AG20443 (cell line): Measurements from ENCODE around the gene FGG.
"Not testable (repeated sequence)": the region's sequence is repeated elsewhere in the genome, so short reads cannot be mapped to it uniquely, and the experiment has no call there.

ENCODE experiments used
- DNase-seq: peaks from one replicate; pipeline ENCODE4 v3.0.0; 2012; ENCODE audit warnings: low spot score, mixed read lengths

The FGG gene

DNA sequence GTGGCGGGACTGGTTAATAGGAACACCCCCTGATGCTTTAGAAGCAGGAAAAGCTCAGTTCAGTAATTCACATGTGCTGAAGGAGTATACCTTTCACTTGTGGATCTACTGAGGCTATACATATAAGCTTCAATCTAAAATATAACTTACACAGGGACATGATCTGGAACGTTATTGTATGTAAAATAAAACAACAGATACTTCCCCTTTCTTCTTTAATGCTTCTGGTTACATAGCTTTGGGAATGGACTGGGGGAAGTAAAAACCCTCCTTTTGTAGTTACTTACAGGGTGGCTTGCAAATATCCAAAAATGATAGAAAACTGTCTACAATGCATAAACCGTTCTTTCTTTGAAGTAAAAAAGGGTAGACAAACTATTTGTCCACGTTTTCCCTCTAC is 1.9 kb downstream of the FGG start:
- no peak for DNase-seq

GRCh38 chr4:154609532-154609931 is 2.9 kb downstream of the FGG start:
- DNase-seq = no peak

DNA sequence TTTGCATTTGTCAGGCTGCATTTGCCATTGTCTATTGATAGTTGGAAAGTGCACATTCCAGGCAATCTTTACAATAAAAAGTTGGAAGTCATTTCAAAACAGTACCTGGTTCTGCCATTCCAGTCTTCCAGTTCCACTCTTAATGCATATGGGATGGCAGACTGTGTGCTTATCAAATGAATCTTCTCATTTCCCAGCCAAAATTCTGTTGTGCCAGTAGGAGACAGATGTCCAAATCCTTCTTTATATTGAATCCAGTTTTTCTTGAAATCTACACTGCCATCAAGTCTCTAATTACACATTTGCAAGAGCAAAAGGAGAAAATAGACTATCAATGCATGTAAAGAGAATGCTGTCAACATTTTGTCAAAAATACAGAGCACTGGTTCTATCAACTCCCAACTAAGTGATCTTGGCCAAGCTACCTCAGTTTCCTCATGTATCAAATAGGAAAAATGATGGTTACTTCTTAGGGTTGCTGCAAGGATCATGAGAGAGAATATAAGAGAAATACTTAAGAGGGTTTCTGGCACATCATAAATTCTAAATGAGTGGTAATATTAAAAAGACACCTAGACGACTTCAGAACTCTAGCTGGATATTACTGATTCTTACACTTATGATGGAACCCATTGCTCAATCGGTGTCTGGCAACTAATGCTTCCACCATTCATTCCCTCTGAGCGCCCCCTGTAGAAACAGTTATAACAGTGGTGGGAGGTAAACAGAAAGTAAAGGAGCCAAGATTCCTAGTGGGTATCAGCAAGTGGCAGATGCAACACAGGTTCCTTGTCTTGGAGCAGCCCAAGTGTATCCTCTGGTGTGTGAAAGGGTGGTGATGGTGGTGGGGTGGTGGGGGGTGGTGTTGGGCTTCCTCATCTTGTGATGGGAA is 3.8 kb downstream of the FGG start:
- DNase-seq = no peak

DNA sequence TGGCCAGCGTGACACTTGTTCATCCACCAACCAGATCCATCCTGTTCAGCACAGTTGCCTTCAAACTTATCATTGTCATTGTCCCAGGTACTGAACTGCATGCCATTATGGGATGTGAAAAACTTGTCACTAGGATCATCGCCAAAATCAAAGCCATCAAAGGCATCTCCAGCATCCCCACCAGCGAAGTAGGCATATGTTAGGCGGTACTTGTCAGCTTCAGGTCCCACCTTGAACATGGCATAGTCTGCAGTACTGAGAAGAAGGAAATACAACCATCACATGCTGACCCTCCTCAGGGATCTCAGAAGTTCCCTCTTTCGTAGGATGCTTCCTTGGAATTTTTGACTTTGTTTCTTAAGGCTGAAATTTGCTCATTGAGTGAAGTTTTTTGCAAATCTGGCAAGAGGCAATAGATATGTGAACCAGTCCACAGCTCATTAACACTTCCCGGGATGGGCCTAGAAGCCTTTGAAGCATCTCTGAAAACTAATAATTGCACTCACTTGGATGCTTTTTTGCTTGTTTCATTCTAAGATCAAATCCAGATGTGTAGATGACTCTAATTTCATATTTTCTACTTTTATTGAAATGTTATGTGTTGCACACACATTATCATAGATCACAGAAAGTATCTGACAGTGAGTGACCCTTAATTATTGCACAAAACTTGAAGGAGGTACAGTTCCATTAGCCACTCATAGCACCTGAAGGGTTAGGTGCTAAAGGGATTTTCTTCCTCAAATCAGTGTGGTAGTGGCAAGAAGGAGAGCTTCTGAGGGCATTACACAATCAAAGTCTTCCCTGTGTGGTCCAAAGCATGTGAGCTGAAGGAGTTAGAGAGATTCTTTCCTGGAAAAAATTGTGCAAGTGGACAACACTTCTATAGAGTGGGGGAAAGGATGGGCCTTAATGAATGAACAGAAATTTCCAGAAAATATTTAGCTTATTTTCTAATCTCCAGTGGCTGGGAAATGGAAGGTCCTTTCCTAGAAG is 5.4 kb downstream of the FGG start:
- no peak for DNase-seq

DNA sequence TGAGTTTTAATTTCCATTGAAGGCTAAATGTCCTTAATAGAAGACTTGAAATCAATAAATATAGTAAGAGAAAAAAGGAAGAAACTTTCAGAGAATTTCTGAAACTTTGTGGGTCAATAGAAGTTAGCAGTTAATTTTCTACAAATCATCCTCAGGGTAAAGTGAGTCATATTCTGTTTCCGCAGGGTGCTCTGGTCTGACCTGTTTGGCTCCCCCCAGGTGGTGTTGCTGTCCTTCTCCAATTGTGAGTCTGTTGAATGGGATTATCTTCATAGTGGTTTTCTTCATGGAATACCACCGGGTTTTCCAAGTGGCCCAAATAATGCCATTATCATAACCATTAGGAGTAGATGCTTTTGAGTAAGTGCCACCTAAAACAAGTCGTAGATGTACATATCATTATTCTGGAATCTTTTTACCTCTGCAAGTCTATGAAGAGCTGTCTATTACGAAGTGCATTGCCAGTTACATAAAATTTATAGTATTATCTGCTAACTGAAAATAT is 7.7 kb downstream of the FGG start:
- no peak for DNase-seq

GRCh38 chr4:154603033-154603943 is 9.2 kb downstream of the FGG start:
- no peak for DNase-seq

DNA sequence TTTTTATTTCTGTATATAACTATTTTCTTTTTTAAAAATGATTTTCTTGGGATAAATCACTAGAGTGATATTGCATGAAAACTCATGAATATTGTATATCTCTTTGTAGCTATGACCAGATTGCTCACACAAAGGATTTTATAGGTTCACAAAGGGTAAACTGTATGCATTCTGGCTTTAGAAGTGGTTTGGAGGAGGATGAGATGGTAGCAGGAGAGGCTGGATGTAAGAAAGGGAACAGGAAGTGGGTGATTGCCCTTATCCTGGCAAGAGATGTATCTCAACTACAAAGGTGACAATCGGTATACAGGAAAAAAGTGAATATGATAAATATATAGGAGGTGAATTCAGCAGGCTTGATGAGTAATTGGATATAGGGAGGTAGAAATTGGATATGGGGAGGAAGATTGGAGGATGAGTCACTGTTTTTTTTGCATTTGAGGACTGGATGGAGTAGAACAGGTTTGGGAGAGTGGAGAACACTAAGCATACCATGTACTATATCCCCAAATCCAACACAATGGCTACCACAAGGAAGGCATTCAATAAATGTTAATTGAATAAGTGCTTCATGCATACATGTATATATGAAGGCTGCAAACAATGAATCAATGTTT is 9.9 kb downstream of the FGG start:
- DNase-seq = no peak

GRCh38 chr4:154597798-154598774 is 14.4 kb downstream of the FGG start:
- DNase-seq = no peak

DNA sequence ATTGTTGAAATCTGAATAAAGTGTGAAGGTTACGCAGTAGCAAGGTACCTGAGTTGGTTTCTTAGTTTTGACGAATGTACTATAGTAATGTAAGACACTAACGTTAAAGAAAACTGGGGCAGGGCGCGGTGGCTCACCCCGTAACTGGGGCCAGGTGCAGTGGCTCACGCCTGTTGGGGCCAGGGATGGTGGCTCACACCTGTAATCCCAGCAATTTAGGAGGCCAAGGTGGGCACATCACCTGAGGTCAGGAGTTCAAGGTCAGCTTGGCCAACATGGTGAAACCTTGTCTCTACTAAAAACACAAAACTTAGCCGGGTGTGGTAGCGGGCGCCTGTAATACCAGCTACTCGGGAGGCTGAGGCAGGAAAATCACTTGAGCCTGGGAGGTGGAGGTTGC is 15.2 kb downstream of the FGG start:
- not testable (repeated sequence) for DNase-seq

DNA sequence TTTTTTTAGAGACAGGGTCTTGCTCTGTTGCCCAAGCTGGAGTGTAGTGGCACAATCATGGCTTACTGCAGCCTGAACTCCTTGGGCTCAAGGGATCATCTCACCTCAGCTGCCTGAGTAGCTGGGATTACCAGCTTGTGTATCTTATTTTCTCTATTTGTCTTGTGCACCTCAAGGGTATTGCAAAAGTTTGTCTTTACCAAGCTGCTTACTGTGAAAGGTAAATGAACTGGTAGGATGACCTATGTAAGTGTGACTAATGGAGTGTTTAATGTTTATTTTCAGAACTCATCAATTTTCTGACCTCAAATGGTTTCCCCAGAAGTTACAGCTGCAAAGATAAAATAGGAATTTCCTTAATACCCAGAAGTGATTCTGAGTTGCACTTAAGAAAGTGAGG is 16.6 kb downstream of the FGG start:
- no peak for DNase-seq

DNA sequence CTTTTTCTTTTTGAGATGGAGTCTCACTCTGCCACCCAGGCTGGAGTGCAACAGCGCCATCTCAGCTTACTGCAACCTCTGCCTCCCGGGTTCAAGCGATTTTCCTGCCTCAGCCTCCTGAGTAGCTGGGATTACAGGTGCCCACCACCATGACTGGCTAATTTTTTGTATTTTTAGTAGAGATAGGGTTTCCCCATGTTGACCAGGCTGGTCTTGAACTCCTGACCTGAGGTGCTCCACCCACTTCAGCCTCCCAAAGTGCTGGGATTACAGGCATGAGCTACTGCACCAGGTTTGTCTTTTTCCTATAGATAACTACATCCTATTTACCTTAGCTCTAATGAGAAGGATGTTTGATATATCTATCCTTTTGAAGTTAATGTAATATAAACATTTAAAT is 18.1 kb downstream of the FGG start:
- not testable (repeated sequence) for DNase-seq

- DNase-seq = no peak
Observed at GRCh38 chr4:154593868-154594267, 18.6 kb downstream of the FGG start.

- DNase-seq = no peak
Observed at GRCh38 chr4:154591890-154592289, 20.6 kb downstream of the FGG start.

- no peak for DNase-seq
Observed at GRCh38 chr4:154590329-154591006, 22.0 kb downstream of the FGG start, which contains the start of gene FGA. Gene FGA, minus strand, starts transcription at chr4:154590742. Its CDS starts 55 bp downstream, at chr4:154590687.

DNA sequence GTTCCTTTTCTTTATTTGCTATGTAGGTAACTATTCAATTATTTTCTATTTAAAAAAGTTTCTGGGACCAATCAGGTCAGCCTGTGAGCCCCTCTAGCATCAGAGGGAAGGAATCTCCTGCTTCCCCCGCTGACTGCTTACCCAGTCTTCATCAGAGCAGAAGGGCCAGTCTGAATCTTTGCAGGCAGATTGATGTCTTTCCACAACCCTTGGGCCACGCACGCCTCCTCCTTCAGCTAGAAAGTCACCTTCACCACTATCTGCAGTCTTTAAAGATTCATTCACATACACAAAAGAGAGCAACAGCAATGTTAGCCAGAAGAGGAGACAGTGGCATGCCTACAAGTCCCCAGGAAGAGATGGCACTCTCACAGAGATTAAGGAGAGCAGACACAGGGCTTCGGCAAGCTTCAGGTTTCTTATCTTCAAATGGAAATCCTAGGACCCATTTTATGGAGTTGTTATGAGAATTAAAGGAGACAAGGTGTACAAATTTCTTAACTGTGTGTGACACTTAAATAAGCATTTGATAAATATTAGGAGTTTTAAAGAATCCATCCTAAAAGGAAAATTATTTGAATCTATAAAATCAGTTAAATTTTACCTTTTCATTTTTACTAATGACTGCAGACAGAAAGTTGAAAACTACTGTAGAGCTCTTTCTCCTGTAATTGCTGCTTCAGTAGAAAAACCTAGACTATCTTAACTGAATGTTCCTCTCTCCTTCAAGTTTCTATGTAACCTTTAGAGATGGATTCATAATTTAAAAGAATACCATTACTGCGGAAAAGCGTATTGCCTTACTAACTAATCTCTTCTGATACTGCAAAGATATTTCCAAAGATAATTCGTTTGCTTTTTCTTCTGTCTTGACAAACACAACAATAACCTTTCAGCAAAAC is 22.9 kb downstream of the FGG start:
- DNase-seq = no peak

GRCh38 chr4:154588198-154588597 is 24.3 kb downstream of the FGG start:
- DNase-seq = no peak

DNA sequence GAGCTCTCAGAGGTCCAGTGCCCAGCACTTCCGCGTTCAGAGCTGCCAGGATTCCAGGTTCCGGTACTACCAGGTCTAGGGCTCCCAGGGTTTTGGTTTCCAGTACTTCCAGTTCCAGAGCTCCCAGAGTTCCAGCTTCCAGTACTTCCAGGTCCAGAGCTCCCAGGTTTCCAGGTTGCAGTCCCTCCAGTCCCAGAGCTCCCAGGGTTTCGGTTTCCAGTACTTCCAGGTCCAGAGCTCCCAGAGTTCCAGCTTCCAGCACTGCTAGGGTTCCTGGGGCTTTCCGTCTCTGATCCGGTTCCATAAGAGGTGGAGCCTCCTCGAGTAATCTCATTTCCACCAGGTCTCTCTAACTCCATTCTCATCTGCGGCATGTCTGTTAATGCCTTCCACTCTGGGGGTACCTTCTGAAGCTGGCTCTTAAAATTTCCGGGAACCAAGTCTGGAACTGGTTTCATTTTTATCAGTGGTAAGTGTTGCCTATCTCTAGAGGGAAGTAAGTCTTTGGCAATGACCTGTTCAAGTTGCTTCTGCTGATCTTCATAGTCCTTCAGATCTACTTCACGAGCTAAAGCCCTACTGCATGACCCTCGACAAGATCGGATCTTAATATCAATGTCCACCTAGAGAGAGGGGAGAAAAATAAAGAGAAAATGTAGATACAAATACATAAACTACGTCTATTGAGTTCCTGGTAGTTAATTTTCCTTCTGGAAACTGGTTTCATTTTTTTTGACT is 26.0 kb downstream of the FGG start:
- DNase-seq = no peak
